Natural killer cell (primary cell): ENCODE data around the gene SORBS2. TPM values are rescaled to one million over a fixed set of nuclear protein-coding genes. Genes with fewer than 3 reads are reported as not detected.

Experiments
- ATAC-seq, 3 donors: fragments of 150-1000 bp in 2 of 3; fragments of 200-7000 bp in 1 of 3; cut with Tn5 transposase; 1 replicate in 1 of 3; 2 replicates in 2 of 3; pipeline ENCODE4 v1.10.0; 2021; ENCODE audit warnings: mild to moderate bottlenecking in 2 of 3, moderate library complexity in 2 of 3
- DNase-seq, 2 donors: peaks; one replicate each; pipeline versions ENCODE4 v3.0.0 to v3.0.0-alpha.2; 2013 to 2021; ENCODE audit warnings: mixed read lengths in 1 of 2
- H3K27ac ChIP-seq: one replicate; pipeline ENCODE4 v1.5.1; 2013; ENCODE audit warnings: mild to moderate bottlenecking, low read length
- H3K27me3 ChIP-seq: one replicate; pipeline ENCODE4 v1.6.1; 2013; ENCODE audit warnings: low read length; ENCODE audit not compliant: control insufficient read depth, insufficient read depth
- H3K36me3 ChIP-seq: one replicate; pipeline ENCODE4 v1.6.1; 2013; ENCODE audit warnings: low read length; ENCODE audit not compliant: control insufficient read depth, insufficient read depth
- H3K4me1 ChIP-seq: one replicate; pipeline ENCODE4 v1.6.1; 2013; ENCODE audit warnings: low read length; ENCODE audit not compliant: control insufficient read depth, insufficient read depth
- H3K4me3 ChIP-seq: one replicate; pipeline ENCODE4 v1.5.1; 2013; ENCODE audit warnings: low read length
- H3K9me3 ChIP-seq: one replicate; pipeline ENCODE4 v1.6.1; 2013; ENCODE audit warnings: low read length; ENCODE audit not compliant: control insufficient read depth, insufficient read depth
- H3K27ac Mint-ChIP-seq, 2 donors: one replicate each; pipeline ENCODE4 v1.8.0; 2022; ENCODE audit warnings: mild to moderate bottlenecking in 2 of 2, mixed read lengths in 2 of 2, moderate library complexity in 1 of 2
- H3K27me3 Mint-ChIP-seq, 2 donors: one replicate each; pipeline ENCODE4 v1.8.0; 2022; ENCODE audit warnings: low read depth in 2 of 2, mixed read lengths in 2 of 2
- H3K36me3 Mint-ChIP-seq: one replicate; pipeline ENCODE4 v1.8.0; 2022; ENCODE audit warnings: mixed read lengths
- H3K4me1 Mint-ChIP-seq, 2 donors: one replicate each; pipeline ENCODE4 v1.8.0; 2022; ENCODE audit warnings: mixed read lengths in 2 of 2
- H3K4me3 Mint-ChIP-seq: one replicate; pipeline ENCODE4 v1.8.0; 2022; ENCODE audit warnings: mild to moderate bottlenecking, moderate library complexity, mixed read lengths
- H3K9me3 Mint-ChIP-seq, 2 donors: one replicate each; pipeline ENCODE4 v1.8.0; 2022; ENCODE audit warnings: mixed read lengths in 2 of 2
- WGBS: methylation state at CpG from one replicate; pipeline ENCODE4 v1.1.7; 2013; ENCODE audit warnings: missing lambda C conversion rate; ENCODE audit not compliant: insufficient coverage; 5-methylcytosine and 5-hydroxymethylcytosine counted together
- intact Hi-C: fragments of 100-400 bp; cut with micrococcal nuclease; formaldehyde crosslinking; loops from one replicate; pipeline ENCODE4 v1.14.2; 2022
- total RNA-seq, 4 donors: library from RNA; stranded (reverse); fragments of 120-200 nt in 1 of 4; gene quantifications; one replicate each; pipeline versions ENCODE4 v1.2.3 to v1.2.4, GENCODE V29; 2013 to 2022
- TF ChIP-seq, protein P1 (sequence below): fragments of 200-600 bp; IDR thresholded peaks from one replicate; pipeline ENCODE4 v1.8.0; 2022; ENCODE audit warnings: antibody characterized with exemption

The SORBS2 gene
- total RNA-seq, 3 donors from 2014 or later (not counting 1 experiment from before 2014, with no cell fraction given), result 10.2 to 15.6 (median 13.5) TPM

- H3K4me1 Mint-ChIP-seq, result no peaks in the 10 kb centered on the region
- Histone ChIP-seq H3K9me3 (no peaks in the 10 kb centered on the region), H3K27ac (no peak overlapping the region), H3K4me1 (no peaks in the 10 kb centered on the region), H3K4me3 (no peak overlapping the region), H3K27me3 (no peaks in the 10 kb centered on the region), H3K36me3 (no peaks in the 10 kb centered on the region)
- peaks cover 7 to 9% of the 10 kb centered on the region in 2 donors for H3K27me3 Mint-ChIP-seq
- no peak overlapping the region for H3K4me3 Mint-ChIP-seq
- H3K9me3 Mint-ChIP-seq, result peaks cover 0 to 3% of the 10 kb centered on the region in 2 donors
- ATAC-seq, result no peak
- H3K36me3 Mint-ChIP-seq, result no peaks in the 10 kb centered on the region
- TF ChIP-seq, protein P1, sequence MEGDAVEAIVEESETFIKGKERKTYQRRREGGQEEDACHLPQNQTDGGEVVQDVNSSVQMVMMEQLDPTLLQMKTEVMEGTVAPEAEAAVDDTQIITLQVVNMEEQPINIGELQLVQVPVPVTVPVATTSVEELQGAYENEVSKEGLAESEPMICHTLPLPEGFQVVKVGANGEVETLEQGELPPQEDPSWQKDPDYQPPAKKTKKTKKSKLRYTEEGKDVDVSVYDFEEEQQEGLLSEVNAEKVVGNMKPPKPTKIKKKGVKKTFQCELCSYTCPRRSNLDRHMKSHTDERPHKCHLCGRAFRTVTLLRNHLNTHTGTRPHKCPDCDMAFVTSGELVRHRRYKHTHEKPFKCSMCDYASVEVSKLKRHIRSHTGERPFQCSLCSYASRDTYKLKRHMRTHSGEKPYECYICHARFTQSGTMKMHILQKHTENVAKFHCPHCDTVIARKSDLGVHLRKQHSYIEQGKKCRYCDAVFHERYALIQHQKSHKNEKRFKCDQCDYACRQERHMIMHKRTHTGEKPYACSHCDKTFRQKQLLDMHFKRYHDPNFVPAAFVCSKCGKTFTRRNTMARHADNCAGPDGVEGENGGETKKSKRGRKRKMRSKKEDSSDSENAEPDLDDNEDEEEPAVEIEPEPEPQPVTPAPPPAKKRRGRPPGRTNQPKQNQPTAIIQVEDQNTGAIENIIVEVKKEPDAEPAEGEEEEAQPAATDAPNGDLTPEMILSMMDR, result no peak
- intact Hi-C loops, result no loop called here
- H3K27ac Mint-ChIP-seq, result no peak overlapping the region
- DNase-seq, result no peak
- 86% methylated on average over 9 of the region's 9 CpGs for WGBS
Measured at GRCh38 chr4:185761352-185762235, 50.4 kb downstream of the SORBS2 start.

DNA sequence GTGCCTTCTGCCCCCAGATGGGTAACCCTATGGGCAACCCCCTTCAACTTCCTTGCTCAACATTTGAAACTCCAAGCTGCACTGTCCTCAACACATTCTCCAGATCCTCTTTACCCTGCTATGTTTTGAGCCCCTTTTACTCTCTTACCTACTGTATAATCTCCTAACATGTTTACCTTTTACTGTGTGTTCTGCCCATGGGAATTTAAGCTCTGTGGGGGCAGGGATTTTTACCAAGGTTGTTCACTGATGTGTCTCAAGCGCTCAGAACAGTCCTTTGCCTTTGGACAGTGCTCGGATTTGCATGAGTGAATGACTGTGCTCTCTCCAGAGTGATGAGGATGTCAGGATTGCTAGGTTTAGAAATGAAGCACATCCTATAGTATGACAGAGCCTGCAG is 53.2 kb downstream of the SORBS2 start:
- DNase-seq, result no peak
- ATAC-seq, result no peak
- no peaks in the 10 kb centered on the region for H3K9me3 ChIP-seq
- H3K9me3 Mint-ChIP-seq, result peaks cover 0 to 3% of the 10 kb centered on the region in 2 donors
- peaks cover 7 to 9% of the 10 kb centered on the region in 2 donors for H3K27me3 Mint-ChIP-seq
- 66% methylated on average over 2 of the region's 2 CpGs for WGBS
- no peaks in the 10 kb centered on the region for H3K36me3 Mint-ChIP-seq
- no peak overlapping the region for H3K27ac ChIP-seq
- no peak overlapping the region for H3K4me3 Mint-ChIP-seq
- TF ChIP-seq, protein P1, result no peak
- H3K27ac Mint-ChIP-seq, result no peak overlapping the region
- no peaks in the 10 kb centered on the region for H3K4me1 Mint-ChIP-seq
- no peaks in the 10 kb centered on the region for H3K4me1 ChIP-seq
- H3K27me3 ChIP-seq, result no peaks in the 10 kb centered on the region
- intact Hi-C loops, result no loop called here
- no peak overlapping the region for H3K4me3 ChIP-seq
- no peaks in the 10 kb centered on the region for H3K36me3 ChIP-seq

GRCh38 chr4:185755451-185755850 is 56.5 kb downstream of the SORBS2 start:
- H3K27me3 Mint-ChIP-seq, result peaks cover 0 to 10% of the 10 kb centered on the region in 2 donors
- H3K36me3 ChIP-seq, result no peaks in the 10 kb centered on the region
- DNase-seq, result no peak
- H3K4me3 ChIP-seq, result no peak overlapping the region
- H3K27ac Mint-ChIP-seq, result no peak overlapping the region
- H3K9me3 ChIP-seq, result no peaks in the 10 kb centered on the region
- no peak for ATAC-seq
- no peaks in the 10 kb centered on the region for H3K4me1 Mint-ChIP-seq
- intact Hi-C loops, result no loop called here
- no peak overlapping the region for H3K27ac ChIP-seq
- no peak overlapping the region for H3K4me3 Mint-ChIP-seq
- no peaks in the 10 kb centered on the region for H3K36me3 Mint-ChIP-seq
- TF ChIP-seq, protein P1, result no peak
- no peaks in the 10 kb centered on the region for H3K27me3 ChIP-seq
- no peaks in the 10 kb centered on the region for H3K4me1 ChIP-seq
- H3K9me3 Mint-ChIP-seq, result peaks cover 2 to 3% of the 10 kb centered on the region in 2 donors
